ENCODE data around the gene PER1. TPM values are rescaled to one million over a fixed set of nuclear protein-coding genes. Genes with fewer than 3 reads are reported as not detected.

PER1 gene
- total and polyA plus RNA-seq, 2 of the 13 experiments (the other 11 are each of a cell fraction or from before 2014, with no cell fraction given) = 2.6 to 3.6 TPM

DNA sequence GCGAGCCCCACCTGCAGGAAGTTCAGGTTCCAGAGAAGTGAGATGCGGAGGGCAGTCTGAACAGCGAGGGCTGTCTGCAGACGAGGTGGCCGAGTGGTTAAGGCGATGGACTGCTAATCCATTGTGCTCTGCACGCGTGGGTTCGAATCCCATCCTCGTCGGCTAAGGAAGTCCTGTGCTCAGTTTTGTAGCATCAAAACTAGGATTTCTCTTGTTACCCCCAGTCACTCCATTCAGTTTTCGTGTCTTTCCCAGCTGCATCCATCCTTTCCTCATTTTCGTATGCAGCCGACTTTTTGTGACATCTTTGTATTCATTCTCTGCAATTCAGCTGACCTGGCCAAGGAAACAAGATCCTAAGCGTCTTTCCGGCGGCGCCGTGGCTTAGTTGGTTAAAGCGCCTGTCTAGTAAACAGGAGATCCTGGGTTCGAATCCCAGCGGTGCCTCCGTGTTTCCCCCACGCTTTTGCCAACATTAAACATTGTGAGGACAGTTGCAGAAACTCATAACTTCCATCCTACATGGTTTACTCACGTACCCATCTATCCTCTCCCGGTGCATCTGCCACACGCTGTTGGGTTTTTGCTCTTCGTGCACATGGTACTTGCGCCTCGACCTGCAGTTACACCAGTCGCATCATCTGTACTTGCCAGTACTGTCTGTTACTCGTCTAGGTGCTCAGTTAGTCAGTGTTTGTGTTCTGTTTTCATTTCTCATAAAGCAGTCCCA lies 34.7 kb upstream of the PER1 start (continued):
- TF ChIP-seq, protein P1, sequence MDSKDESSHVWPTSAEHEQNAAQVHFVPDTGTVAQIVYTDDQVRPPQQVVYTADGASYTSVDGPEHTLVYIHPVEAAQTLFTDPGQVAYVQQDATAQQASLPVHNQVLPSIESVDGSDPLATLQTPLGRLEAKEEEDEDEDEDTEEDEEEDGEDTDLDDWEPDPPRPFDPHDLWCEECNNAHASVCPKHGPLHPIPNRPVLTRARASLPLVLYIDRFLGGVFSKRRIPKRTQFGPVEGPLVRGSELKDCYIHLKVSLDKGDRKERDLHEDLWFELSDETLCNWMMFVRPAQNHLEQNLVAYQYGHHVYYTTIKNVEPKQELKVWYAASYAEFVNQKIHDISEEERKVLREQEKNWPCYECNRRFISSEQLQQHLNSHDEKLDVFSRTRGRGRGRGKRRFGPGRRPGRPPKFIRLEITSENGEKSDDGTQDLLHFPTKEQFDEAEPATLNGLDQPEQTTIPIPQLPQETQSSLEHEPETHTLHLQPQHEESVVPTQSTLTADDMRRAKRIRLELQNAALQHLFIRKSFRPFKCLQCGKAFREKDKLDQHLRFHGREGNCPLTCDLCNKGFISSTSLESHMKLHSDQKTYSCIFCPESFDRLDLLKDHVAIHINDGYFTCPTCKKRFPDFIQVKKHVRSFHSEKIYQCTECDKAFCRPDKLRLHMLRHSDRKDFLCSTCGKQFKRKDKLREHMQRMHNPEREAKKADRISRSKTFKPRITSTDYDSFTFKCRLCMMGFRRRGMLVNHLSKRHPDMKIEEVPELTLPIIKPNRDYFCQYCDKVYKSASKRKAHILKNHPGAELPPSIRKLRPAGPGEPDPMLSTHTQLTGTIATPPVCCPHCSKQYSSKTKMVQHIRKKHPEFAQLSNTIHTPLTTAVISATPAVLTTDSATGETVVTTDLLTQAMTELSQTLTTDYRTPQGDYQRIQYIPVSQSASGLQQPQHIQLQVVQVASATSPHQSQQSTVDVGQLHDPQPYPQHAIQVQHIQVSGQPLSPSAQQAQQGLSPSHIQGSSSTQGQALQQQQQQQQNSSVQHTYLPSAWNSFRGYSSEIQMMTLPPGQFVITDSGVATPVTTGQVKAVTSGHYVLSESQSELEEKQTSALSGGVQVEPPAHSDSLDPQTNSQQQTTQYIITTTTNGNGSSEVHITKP (CRISPR knock-in tag; IDR thresholded peaks at IDR 0.05; ENCODE audit: low read depth) = no peak
- no peak for TF ChIP-seq ZNF550 (CRISPR knock-in tag; IDR thresholded peaks at IDR 0.05; ENCODE audit: borderline replicate concordance)
- peak; percentile 100 for TF ChIP-seq SSRP1 (CRISPR knock-in tag; IDR thresholded peaks at IDR 0.05)
- TF ChIP-seq ZNF577 (CRISPR knock-in tag; IDR thresholded peaks at IDR 0.05; ENCODE audit: borderline replicate concordance, low read depth) = 0 out of 2 replicates have a peak, but pooled peaks have one; percentile 11
- 0 out of 2 replicates have a peak, but pooled peaks have one; percentile 52 for TF ChIP-seq IRF2 (CRISPR knock-in tag; IDR thresholded peaks at IDR 0.05)
- TF ChIP-seq MXD4 (CRISPR knock-in tag; IDR thresholded peaks at IDR 0.05) = no peak
- TF ChIP-seq, protein P2, sequence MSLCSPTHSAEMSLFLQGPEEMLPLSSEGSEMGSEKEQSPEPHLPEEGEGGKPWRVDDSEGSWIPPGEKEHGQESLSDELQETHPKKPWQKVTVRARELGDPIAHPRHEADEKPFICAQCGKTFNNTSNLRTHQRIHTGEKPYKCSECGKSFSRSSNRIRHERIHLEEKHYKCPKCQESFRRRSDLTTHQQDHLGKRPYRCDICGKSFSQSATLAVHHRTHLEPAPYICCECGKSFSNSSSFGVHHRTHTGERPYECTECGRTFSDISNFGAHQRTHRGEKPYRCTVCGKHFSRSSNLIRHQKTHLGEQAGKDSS (CRISPR knock-in tag; IDR thresholded peaks at IDR 0.05; ENCODE audit: borderline replicate concordance, low read depth) = peak; percentile 85
- TF ChIP-seq ZNF224 (CRISPR knock-in tag; IDR thresholded peaks at IDR 0.05) = peak; percentile 8; the same call in 1 of the 2 replicates
- peak; percentile 20; the same call in 1 of the 2 replicates for TF ChIP-seq ZSCAN29 (CRISPR knock-in tag; conservative IDR thresholded peaks at IDR 0.05)
- TF ChIP-seq ZBTB3 (CRISPR knock-in tag; IDR thresholded peaks at IDR 0.05; ENCODE audit: borderline replicate concordance, low read depth) = no peak
- TF ChIP-seq, protein P3, sequence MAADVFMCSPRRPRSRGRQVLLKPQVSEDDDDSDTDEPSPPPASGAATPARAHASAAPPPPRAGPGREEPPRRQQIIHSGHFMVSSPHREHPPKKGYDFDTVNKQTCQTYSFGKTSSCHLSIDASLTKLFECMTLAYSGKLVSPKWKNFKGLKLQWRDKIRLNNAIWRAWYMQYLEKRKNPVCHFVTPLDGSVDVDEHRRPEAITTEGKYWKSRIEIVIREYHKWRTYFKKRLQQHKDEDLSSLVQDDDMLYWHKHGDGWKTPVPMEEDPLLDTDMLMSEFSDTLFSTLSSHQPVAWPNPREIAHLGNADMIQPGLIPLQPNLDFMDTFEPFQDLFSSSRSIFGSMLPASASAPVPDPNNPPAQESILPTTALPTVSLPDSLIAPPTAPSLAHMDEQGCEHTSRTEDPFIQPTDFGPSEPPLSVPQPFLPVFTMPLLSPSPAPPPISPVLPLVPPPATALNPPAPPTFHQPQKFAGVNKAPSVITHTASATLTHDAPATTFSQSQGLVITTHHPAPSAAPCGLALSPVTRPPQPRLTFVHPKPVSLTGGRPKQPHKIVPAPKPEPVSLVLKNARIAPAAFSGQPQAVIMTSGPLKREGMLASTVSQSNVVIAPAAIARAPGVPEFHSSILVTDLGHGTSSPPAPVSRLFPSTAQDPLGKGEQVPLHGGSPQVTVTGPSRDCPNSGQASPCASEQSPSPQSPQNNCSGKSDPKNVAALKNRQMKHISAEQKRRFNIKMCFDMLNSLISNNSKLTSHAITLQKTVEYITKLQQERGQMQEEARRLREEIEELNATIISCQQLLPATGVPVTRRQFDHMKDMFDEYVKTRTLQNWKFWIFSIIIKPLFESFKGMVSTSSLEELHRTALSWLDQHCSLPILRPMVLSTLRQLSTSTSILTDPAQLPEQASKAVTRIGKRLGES (CRISPR knock-in tag; IDR thresholded peaks at IDR 0.05; ENCODE audit: borderline replicate concordance) = no peak
- peak; percentile 57 for TF ChIP-seq ZNF629 (CRISPR knock-in tag; conservative IDR thresholded peaks at IDR 0.05)
- TF ChIP-seq TRIM24 (CRISPR knock-in tag; IDR thresholded peaks at IDR 0.05) = no peak
- TF ChIP-seq, protein P4, sequence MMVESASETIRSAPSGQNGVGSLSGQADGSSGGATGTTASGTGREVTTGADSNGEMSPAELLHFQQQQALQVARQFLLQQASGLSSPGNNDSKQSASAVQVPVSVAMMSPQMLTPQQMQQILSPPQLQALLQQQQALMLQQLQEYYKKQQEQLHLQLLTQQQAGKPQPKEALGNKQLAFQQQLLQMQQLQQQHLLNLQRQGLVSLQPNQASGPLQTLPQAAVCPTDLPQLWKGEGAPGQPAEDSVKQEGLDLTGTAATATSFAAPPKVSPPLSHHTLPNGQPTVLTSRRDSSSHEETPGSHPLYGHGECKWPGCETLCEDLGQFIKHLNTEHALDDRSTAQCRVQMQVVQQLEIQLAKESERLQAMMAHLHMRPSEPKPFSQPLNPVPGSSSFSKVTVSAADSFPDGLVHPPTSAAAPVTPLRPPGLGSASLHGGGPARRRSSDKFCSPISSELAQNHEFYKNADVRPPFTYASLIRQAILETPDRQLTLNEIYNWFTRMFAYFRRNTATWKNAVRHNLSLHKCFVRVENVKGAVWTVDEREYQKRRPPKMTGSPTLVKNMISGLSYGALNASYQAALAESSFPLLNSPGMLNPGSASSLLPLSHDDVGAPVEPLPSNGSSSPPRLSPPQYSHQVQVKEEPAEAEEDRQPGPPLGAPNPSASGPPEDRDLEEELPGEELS (CRISPR knock-in tag; IDR thresholded peaks at IDR 0.05) = peak; percentile 43; the same call in 1 of the 2 replicates
- TF ChIP-seq, protein P5, sequence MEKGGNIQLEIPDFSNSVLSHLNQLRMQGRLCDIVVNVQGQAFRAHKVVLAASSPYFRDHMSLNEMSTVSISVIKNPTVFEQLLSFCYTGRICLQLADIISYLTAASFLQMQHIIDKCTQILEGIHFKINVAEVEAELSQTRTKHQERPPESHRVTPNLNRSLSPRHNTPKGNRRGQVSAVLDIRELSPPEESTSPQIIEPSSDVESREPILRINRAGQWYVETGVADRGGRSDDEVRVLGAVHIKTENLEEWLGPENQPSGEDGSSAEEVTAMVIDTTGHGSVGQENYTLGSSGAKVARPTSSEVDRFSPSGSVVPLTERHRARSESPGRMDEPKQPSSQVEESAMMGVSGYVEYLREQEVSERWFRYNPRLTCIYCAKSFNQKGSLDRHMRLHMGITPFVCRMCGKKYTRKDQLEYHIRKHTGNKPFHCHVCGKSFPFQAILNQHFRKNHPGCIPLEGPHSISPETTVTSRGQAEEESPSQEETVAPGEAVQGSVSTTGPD (CRISPR knock-in tag; IDR thresholded peaks at IDR 0.05) = no peak
- TF ChIP-seq FOXP1 (IDR thresholded peaks at IDR 0.05) = no peak
- TF ChIP-seq FOXP1 (CRISPR knock-in tag; IDR thresholded peaks at IDR 0.05) = no peak; the same call in 1 of the 2 replicates
- TF ChIP-seq ZNF451 (CRISPR knock-in tag; IDR thresholded peaks at IDR 0.05) = peak; percentile 58

Measured in HepG2 (cell line).